Esophagus squamous epithelium (tissue), 5 donors: ENCODE data around the gene NR3C1. TPM values are rescaled to one million over a fixed set of nuclear protein-coding genes. Genes with fewer than 3 reads are reported as not detected.

Source experiments
- DNase-seq: peaks from one replicate; lab custom pipeline; 2025; lab: John Stamatoyannopoulos, UW
- H3K27ac ChIP-seq, 4 donors: fragments of 200-600 bp; sonication (generic); one replicate each; pipeline ENCODE4 v1.5.1; 2016 to 2019; ENCODE audit warnings: mild to moderate bottlenecking in 1 of 4
- H3K27me3 ChIP-seq, 4 donors: fragments of 200-600 bp; sonication (generic); 1 replicate in 3 of 4; 2 replicates in 1 of 4; pipeline versions ENCODE4 v1.5.1 to v1.6.0; 2017 to 2021; ENCODE audit warnings: antibody characterized with exemption in 1 of 4
- H3K36me3 ChIP-seq, 3 donors: fragments of 200-600 bp; sonication (generic); one replicate each; pipeline ENCODE4 v1.5.1; 2016 to 2019
- H3K4me1 ChIP-seq, 3 donors: fragments of 200-600 bp; sonication (generic); one replicate each; pipeline ENCODE4 v1.5.1; 2017 to 2019
- H3K4me3 ChIP-seq, 4 donors: fragments of 200-600 bp; sonication (generic); 1 replicate in 3 of 4; 2 replicates in 1 of 4; pipeline ENCODE4 v1.5.1; 2016 to 2019; ENCODE audit warnings: mild to moderate bottlenecking in 2 of 4, moderate library complexity in 1 of 4
- H3K9me3 ChIP-seq, 3 donors: fragments of 200-600 bp; sonication (generic); one replicate each; pipeline ENCODE4 v1.5.1; 2016 to 2019
- CTCF ChIP-seq, 6 experiments: fragments of 450-650 bp in 4 of 6; fragments of 200-600 bp in 2 of 6; sonication (generic) in 2 of 6; IDR thresholded peaks; one replicate each; pipeline ENCODE4 v1.5.1; 2016 to 2019; ENCODE audit warnings: antibody characterized with exemption in 6 of 6, mild to moderate bottlenecking in 4 of 6, moderate library complexity in 4 of 6
- POLR2A ChIP-seq, 4 donors: fragments of 450-650 bp; IDR thresholded peaks; one replicate each; pipeline ENCODE4 v1.6.1; 2017; ENCODE audit warnings: antibody characterized with exemption in 4 of 4, mild to moderate bottlenecking in 4 of 4, moderate library complexity in 3 of 4
- WGBS, 2 donors: methylation state at CpG; one replicate each; pipeline ENCODE4 v1.1.5; 2018; 5-methylcytosine and 5-hydroxymethylcytosine counted together
- intact Hi-C: fragments of 100-400 bp; cut with DNase I; formaldehyde crosslinking; loops from one replicate; pipeline ENCODE4 v1.15.0; 2022
- total RNA-seq, 4 donors: library from RNA; depleted of rRNA; stranded (reverse); fragments of >200 nt; gene quantifications; one replicate each; pipeline ENCODE4 v1.1.0, GENCODE V29; 2016
- donor health status: DM: yes; HTN: yes; CAD: no.

Gene NR3C1
- total RNA-seq, 4 donors from 2014 or later = 16.7 to 51.1 (median 26.1) TPM

GRCh38 chr5:143395638-143396352 lies 7.7 kb downstream of the NR3C1 start:
- TF ChIP-seq CTCF (IDR thresholded peaks at IDR 0.05) (no peak), POLR2A (IDR thresholded peaks at IDR 0.05) (no peak)
- Histone ChIP-seq H3K27ac (peak overlapping the region in 1 of 4 donors; percentile 31), H3K4me3 (peak overlapping the region in 3 of 4 donors; percentile 5 to 96 (median 76)), H3K9me3 (no peaks in the 10 kb centered on the region), H3K36me3 (peaks cover 0 to 7% (median 0%) of the 10 kb centered on the region in 3 donors), H3K4me1 (peaks cover 24 to 99% (median 44%) of the 10 kb centered on the region in 3 donors), H3K27me3 (no peaks in the 10 kb centered on the region)
- intact Hi-C loops = no loop called here
- DNase-seq = no peak
- 29% methylated on average over 2 of the region's 2 CpGs for WGBS, 2 donors

- H3K36me3 ChIP-seq = no peaks in the 10 kb centered on the region
- no peak overlapping the region for H3K27ac ChIP-seq
- no peak for DNase-seq
- TF ChIP-seq POLR2A (IDR thresholded peaks at IDR 0.05) = no peak
- TF ChIP-seq CTCF (IDR thresholded peaks at IDR 0.05) = no peak
- H3K27me3 ChIP-seq = no peaks in the 10 kb centered on the region
- intact Hi-C loops = no loop called here
- WGBS, 2 donors = 55 to 56% methylated on average over 1 of the region's 1 CpG
- peaks cover 9 to 99% (median 42%) of the 10 kb centered on the region in 3 donors for H3K4me1 ChIP-seq
- no peak overlapping the region for H3K4me3 ChIP-seq
- H3K9me3 ChIP-seq = no peaks in the 10 kb centered on the region
Measured at GRCh38 chr5:143393524-143393923, 10.0 kb downstream of the NR3C1 start.

DNA sequence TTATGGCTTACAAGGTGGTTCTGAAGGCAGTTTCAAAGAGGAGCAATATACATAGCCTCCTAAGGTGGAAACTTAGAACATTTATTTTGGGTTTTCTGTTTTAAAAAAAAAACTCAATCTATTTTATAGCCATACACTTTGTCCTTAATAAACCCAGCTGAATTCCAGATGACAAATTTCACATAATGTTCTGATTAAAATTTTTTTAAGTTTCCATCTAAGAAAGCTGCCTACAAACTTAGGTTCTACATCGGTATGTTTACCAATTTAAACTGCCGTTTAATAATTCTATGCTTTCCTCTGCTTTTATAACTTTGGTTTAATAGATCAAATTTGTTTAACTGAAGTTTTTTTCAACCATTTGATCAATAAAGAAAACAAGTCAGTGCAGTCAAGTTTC lies 12.5 kb downstream of the NR3C1 start:
- no peak for TF ChIP-seq POLR2A (IDR thresholded peaks at IDR 0.05)
- TF ChIP-seq CTCF (IDR thresholded peaks at IDR 0.05) = no peak
- no peak overlapping the region for H3K4me3 ChIP-seq
- peaks cover 0 to 4% (median 1%) of the 10 kb centered on the region in 3 donors for H3K9me3 ChIP-seq
- 71 to 90% methylated on average over 2 of the region's 2 CpGs for WGBS, 2 donors
- H3K27me3 ChIP-seq = no peaks in the 10 kb centered on the region
- no peak for DNase-seq
- intact Hi-C loops = no loop called here
- no peak overlapping the region for H3K27ac ChIP-seq
- peaks cover 9 to 93% (median 44%) of the 10 kb centered on the region in 3 donors for H3K4me1 ChIP-seq
- peaks cover 0 to 5% (median 0%) of the 10 kb centered on the region in 3 donors for H3K36me3 ChIP-seq

GRCh38 chr5:143390258-143390657 lies 13.2 kb downstream of the NR3C1 start:
- H3K4me3 ChIP-seq = no peak overlapping the region
- DNase-seq = no peak
- peaks cover 4 to 86% (median 38%) of the 10 kb centered on the region in 3 donors for H3K4me1 ChIP-seq
- H3K27ac ChIP-seq = no peak overlapping the region
- intact Hi-C loops = no loop called here
- H3K36me3 ChIP-seq = peaks cover 0 to 12% (median 0%) of the 10 kb centered on the region in 3 donors
- TF ChIP-seq POLR2A (IDR thresholded peaks at IDR 0.05) = no peak
- TF ChIP-seq CTCF (IDR thresholded peaks at IDR 0.05) = no peak
- H3K9me3 ChIP-seq = peaks cover 0 to 9% (median 8%) of the 10 kb centered on the region in 3 donors
- H3K27me3 ChIP-seq = no peaks in the 10 kb centered on the region

GRCh38 chr5:143386725-143387124 lies 16.8 kb downstream of the NR3C1 start:
- Histone ChIP-seq H3K4me1 (peaks cover 0 to 52% (median 23%) of the 10 kb centered on the region in 3 donors), H3K4me3 (no peak overlapping the region), H3K9me3 (peaks cover 0 to 18% (median 17%) of the 10 kb centered on the region in 3 donors), H3K27me3 (no peaks in the 10 kb centered on the region), H3K36me3 (peaks cover 0 to 38% (median 0%) of the 10 kb centered on the region in 3 donors), H3K27ac (no peak overlapping the region)
- intact Hi-C loops = no loop called here
- WGBS, 2 donors = 58 to 67% methylated on average over 1 of the region's 1 CpG
- DNase-seq = no peak
- TF ChIP-seq POLR2A (IDR thresholded peaks at IDR 0.05) (no peak), CTCF (IDR thresholded peaks at IDR 0.05) (no peak)
